ENCODE measurements around the gene TGFBR2. TPM values are rescaled to one million over a fixed set of nuclear protein-coding genes. Genes with fewer than 3 reads are reported as not detected.

TGFBR2 gene
- total RNA-seq, 1 experiment from 2014 or later: 48.2 TPM

DNA sequence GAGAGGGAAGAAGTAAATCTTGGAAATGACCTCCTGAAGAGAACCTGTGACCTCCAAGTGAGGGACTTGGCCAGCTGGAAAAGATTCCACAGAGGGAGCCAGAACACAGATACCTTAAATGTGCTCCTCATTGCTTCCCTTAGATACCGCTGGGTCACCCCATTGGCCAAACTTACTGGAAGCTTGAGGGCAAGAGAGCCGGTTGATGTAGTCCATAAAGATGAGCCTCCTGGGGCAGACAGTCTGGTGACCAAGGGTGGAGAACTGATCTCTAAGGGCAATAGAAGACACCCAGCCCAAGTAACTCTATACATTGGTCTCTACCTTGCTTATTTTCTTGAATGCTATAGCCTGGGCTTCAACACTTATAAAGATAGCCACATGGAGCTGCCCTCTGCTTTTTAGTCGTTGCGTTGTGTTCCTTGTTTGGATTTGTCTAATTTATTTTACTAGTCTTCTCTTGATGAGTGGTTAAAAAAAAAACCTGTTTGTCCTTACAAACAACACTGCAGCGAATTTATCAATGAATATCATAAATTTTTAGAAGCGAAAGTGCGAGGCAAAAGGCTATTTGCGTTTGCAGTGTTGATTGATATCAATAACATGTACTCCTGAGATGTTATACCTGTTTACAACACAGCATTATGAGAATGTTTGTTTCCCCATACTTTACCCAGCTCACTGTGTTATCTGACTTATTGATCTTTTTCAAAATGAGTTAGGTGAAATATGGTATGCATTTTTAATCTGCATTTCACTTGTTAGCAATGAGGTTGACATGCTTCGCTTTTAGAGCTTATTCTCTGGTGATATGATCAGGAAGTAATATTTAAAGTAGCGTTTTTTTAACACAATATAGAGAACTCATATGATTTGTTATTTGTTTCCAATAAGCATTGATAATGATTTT is 31.2 kb downstream of the TGFBR2 start:
- no TSS peak for BruUV-seq (replicated peaks)
- ChIA-PET CTCF (no interaction called here), POLR2A (ENCODE audit: unreplicated experiment) (no interaction called here)
- TF ChIP-seq, protein P1, sequence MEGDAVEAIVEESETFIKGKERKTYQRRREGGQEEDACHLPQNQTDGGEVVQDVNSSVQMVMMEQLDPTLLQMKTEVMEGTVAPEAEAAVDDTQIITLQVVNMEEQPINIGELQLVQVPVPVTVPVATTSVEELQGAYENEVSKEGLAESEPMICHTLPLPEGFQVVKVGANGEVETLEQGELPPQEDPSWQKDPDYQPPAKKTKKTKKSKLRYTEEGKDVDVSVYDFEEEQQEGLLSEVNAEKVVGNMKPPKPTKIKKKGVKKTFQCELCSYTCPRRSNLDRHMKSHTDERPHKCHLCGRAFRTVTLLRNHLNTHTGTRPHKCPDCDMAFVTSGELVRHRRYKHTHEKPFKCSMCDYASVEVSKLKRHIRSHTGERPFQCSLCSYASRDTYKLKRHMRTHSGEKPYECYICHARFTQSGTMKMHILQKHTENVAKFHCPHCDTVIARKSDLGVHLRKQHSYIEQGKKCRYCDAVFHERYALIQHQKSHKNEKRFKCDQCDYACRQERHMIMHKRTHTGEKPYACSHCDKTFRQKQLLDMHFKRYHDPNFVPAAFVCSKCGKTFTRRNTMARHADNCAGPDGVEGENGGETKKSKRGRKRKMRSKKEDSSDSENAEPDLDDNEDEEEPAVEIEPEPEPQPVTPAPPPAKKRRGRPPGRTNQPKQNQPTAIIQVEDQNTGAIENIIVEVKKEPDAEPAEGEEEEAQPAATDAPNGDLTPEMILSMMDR (conservative IDR thresholded peaks at IDR 0.05; ENCODE audit: low read depth, low read length): no peak
- no peak for TF ChIP-seq EZH2 (IDR thresholded peaks at IDR 0.05; ENCODE audit: low read length, unreplicated experiment)
- TF ChIP-seq EZH2phosphoT487 (IDR thresholded peaks at IDR 0.05; ENCODE audit: borderline replicate concordance, low read length): no peak
- ATAC-seq: no peak
- Histone ChIP-seq H3K36me3 (ENCODE audit: low read depth, low read length) (peaks cover 34% of the 10 kb centered on the region), H3K4me3 (ENCODE audit: low read length) (no peak overlapping the region), H3K4me2 (ENCODE audit: low read length) (no peak overlapping the region), H3K27ac (ENCODE audit: low read length) (no peak overlapping the region), H3K4me1 (ENCODE audit: insufficient read depth, low read length) (no peaks in the 10 kb centered on the region; the same call in 1 of the 2 replicates), H3K9me2 (replicated peaks; ENCODE audit: low read length) (no peaks in the 10 kb centered on the region), H3K27me3 (ENCODE audit: low read length) (no peaks in the 10 kb centered on the region), H3K9ac (ENCODE audit: low read length) (no peak overlapping the region), H2AFZ (ENCODE audit: low read length) (no peak overlapping the region), H4K20me1 (ENCODE audit: low read length) (0 out of 2 replicates have a peak, but pooled peaks cover 2% of the 10 kb centered on the region), H3K79me2 (ENCODE audit: low read length) (peaks cover 98% of the 10 kb centered on the region), H3F3A (ENCODE audit: low read length, unreplicated experiment) (no peaks in the 10 kb centered on the region), H3K9me3 (ENCODE audit: low read length) (no peaks in the 10 kb centered on the region)
- intact Hi-C loops (cut with micrococcal nuclease): no loop called here
- DNase-seq: no peak

- Histone ChIP-seq H3K9me3 (ENCODE audit: low read length) (no peaks in the 10 kb centered on the region), H3K79me2 (ENCODE audit: low read length) (peaks cover 98% of the 10 kb centered on the region), H3K4me3 (ENCODE audit: low read length) (no peak overlapping the region), H3F3A (ENCODE audit: low read length, unreplicated experiment) (no peaks in the 10 kb centered on the region), H3K9me2 (replicated peaks; ENCODE audit: low read length) (no peaks in the 10 kb centered on the region), H3K4me1 (ENCODE audit: insufficient read depth, low read length) (no peaks in the 10 kb centered on the region), H3K4me2 (ENCODE audit: low read length) (no peak overlapping the region), H4K20me1 (ENCODE audit: low read length) (no peaks in the 10 kb centered on the region), H3K9ac (ENCODE audit: low read length) (no peak overlapping the region), H2AFZ (ENCODE audit: low read length) (no peak overlapping the region), H3K36me3 (ENCODE audit: low read depth, low read length) (peaks cover 25% of the 10 kb centered on the region), H3K27ac (ENCODE audit: low read length) (no peak overlapping the region), H3K27me3 (ENCODE audit: low read length) (no peaks in the 10 kb centered on the region)
- ATAC-seq (no peak), DNase-seq (no peak)
- CTCF ChIA-PET: no interaction called here
- POLR2A ChIA-PET (ENCODE audit: unreplicated experiment): no interaction called here
- no TSS peak for BruUV-seq (replicated peaks)
- TF ChIP-seq, protein P1 (conservative IDR thresholded peaks at IDR 0.05; ENCODE audit: low read depth, low read length): no peak
- TF ChIP-seq EZH2phosphoT487 (IDR thresholded peaks at IDR 0.05; ENCODE audit: borderline replicate concordance, low read length) (no peak), EZH2 (IDR thresholded peaks at IDR 0.05; ENCODE audit: low read length, unreplicated experiment) (no peak)
- intact Hi-C loops (cut with micrococcal nuclease): no loop called here
Measured at GRCh38 chr3:30638685-30639412, 32.4 kb downstream of the TGFBR2 start.

Measured in PC-3 (cell line).